NCI-H2107 treated with DMSO at 0.1 percent for 48 hours (cell line): ENCODE results near the gene ZNF620.
"Not testable (repeated sequence)": the region's sequence is repeated elsewhere in the genome, so short reads cannot be mapped to it uniquely, and the experiment has no call there.

Source experiments
- DNase-seq: peaks from one replicate; lab custom pipeline; 2025; ENCODE audit not compliant: unreplicated experiment; lab: John Stamatoyannopoulos, UW

Gene ZNF620

GRCh38 chr3:40499952-40500351, 5.9 kb upstream of the ZNF620 start:
- DNase-seq = no peak

GRCh38 chr3:40502034-40502433, 3.8 kb upstream of the ZNF620 start:
- DNase-seq = no peak

GRCh38 chr3:40504636-40505430, 1.0 kb upstream of the ZNF620 start:
- DNase-seq = no peak

- DNase-seq = no peak
Measured at GRCh38 chr3:40511031-40511718, 5.3 kb downstream of the ZNF620 start.

- no peak for DNase-seq
Measured at GRCh38 chr3:40516201-40516600, 10.4 kb downstream of the ZNF620 start.

- no peak for DNase-seq
Measured at GRCh38 chr3:40518067-40518466, 12.2 kb downstream of the ZNF620 start.

GRCh38 chr3:40518848-40519247, 13.0 kb downstream of the ZNF620 start:
- no peak for DNase-seq

- DNase-seq = no peak
Measured at GRCh38 chr3:40521254-40521653, 15.4 kb downstream of the ZNF620 start.

GRCh38 chr3:40523781-40524180, 17.9 kb downstream of the ZNF620 start:
- DNase-seq = no peak

GRCh38 chr3:40524222-40524567, 18.4 kb downstream of the ZNF620 start:
- DNase-seq = no peak

GRCh38 chr3:40524568-40525285, 18.9 kb downstream of the ZNF620 start, which contains the start of gene ZNF621:
ZNF621 (plus strand) TSS chr3:40524960; CDS start chr3:40525841, 881 bp downstream.
- DNase-seq = peak; percentile 32

GRCh38 chr3:40528426-40528825, 22.6 kb downstream of the ZNF620 start:
- DNase-seq = no peak

- DNase-seq = no peak
Measured at GRCh38 chr3:40532252-40532651, 26.4 kb downstream of the ZNF620 start.

- DNase-seq = no peak
Measured at GRCh38 chr3:40534283-40534682, 28.4 kb downstream of the ZNF620 start.

GRCh38 chr3:40546816-40547215, 41.0 kb downstream of the ZNF620 start:
- no peak for DNase-seq

- no peak for DNase-seq
Measured at GRCh38 chr3:40550167-40550566, 44.3 kb downstream of the ZNF620 start.

GRCh38 chr3:40557575-40558161, 51.8 kb downstream of the ZNF620 start:
- DNase-seq = no peak

GRCh38 chr3:40562482-40562881, 56.6 kb downstream of the ZNF620 start:
- not testable (repeated sequence) for DNase-seq

- not testable (repeated sequence) for DNase-seq
Measured at GRCh38 chr3:40565629-40566028, 59.8 kb downstream of the ZNF620 start.

- no peak for DNase-seq
Measured at GRCh38 chr3:40566694-40567093, 60.9 kb downstream of the ZNF620 start.
